ENCODE measurements around the gene CENPL. TPM values are rescaled to one million over a fixed set of nuclear protein-coding genes. Genes with fewer than 3 reads are reported as not detected.
A peak's percentile ranks its signal among the peaks of the same experiment; 100 is the strongest.

The CENPL gene
- total RNA-seq, 4 donors from 2014 or later, result 0.51 to 24.2 (median 4.7) TPM; not detected in 1

- DNase-seq, result no peak
- H3K36me3 ChIP-seq, result no peaks in the 10 kb centered on the region
- TF ChIP-seq POLR2A (IDR thresholded peaks at IDR 0.05) (no peak), CTCF (IDR thresholded peaks at IDR 0.05) (no peak)
- H3K27ac ChIP-seq, result peak overlapping the region; percentile 87 to 92
- intact Hi-C loops (cut with DNase I; ENCODE audit: low total_unique reads), result loop anchor here (5.0 kb wide), 1 partner anchor 156 kb away; the partner anchor contains the start of gene RC3H1
- H3K4me3 ChIP-seq, result peak overlapping the region; percentile 65 to 74
- no peaks in the 10 kb centered on the region for H3K9me3 ChIP-seq
- no peaks in the 10 kb centered on the region for H3K4me1 ChIP-seq
- H3K27me3 ChIP-seq, result no peaks in the 10 kb centered on the region
These were observed 41.9 kb upstream of the CENPL start for GRCh38 chr1:173866413-173867115.

GRCh38 chr1:173865468-173866164, 40.9 kb upstream of the CENPL start:
- no peaks in the 10 kb centered on the region for H3K27me3 ChIP-seq
- DNase-seq, result no peak
- no peak for TF ChIP-seq POLR2A (IDR thresholded peaks at IDR 0.05)
- no peak for TF ChIP-seq CTCF (IDR thresholded peaks at IDR 0.05)
- intact Hi-C loops (cut with DNase I; ENCODE audit: low total_unique reads), result loop anchor here (5.0 kb wide), 1 partner anchor 157 kb away; the partner anchor contains the start of gene RC3H1
- no peaks in the 10 kb centered on the region for H3K9me3 ChIP-seq
- H3K4me1 ChIP-seq, result no peaks in the 10 kb centered on the region
- H3K27ac ChIP-seq, result peak overlapping the region in 1 of 2 donors; percentile 87
- no peaks in the 10 kb centered on the region for H3K36me3 ChIP-seq
- no peak overlapping the region for H3K4me3 ChIP-seq

GRCh38 chr1:173864179-173864867, 39.6 kb upstream of the CENPL start:
- intact Hi-C loops (cut with DNase I; ENCODE audit: low total_unique reads), result no loop called here

GRCh38 chr1:173863224-173864161, 38.8 kb upstream of the CENPL start:
- no peak overlapping the region for H3K4me3 ChIP-seq
- no peak for DNase-seq
- no peaks in the 10 kb centered on the region for H3K4me1 ChIP-seq
- no peaks in the 10 kb centered on the region for H3K9me3 ChIP-seq
- no peak overlapping the region for H3K27ac ChIP-seq
- intact Hi-C loops (cut with DNase I; ENCODE audit: low total_unique reads), result no loop called here
- no peaks in the 10 kb centered on the region for H3K27me3 ChIP-seq
- H3K36me3 ChIP-seq, result no peaks in the 10 kb centered on the region
- TF ChIP-seq POLR2A (IDR thresholded peaks at IDR 0.05) (no peak), CTCF (IDR thresholded peaks at IDR 0.05) (no peak)

More at GRCh38 chr1:173864179-173864867, 39.6 kb upstream of the CENPL start:
- H3K27me3 ChIP-seq, result no peaks in the 10 kb centered on the region
- no peaks in the 10 kb centered on the region for H3K9me3 ChIP-seq
- no peak overlapping the region for H3K4me3 ChIP-seq
- no peak overlapping the region for H3K27ac ChIP-seq
- H3K4me1 ChIP-seq, result no peaks in the 10 kb centered on the region
- no peak for DNase-seq
- TF ChIP-seq POLR2A (IDR thresholded peaks at IDR 0.05) (no peak), CTCF (IDR thresholded peaks at IDR 0.05) (no peak)
- no peaks in the 10 kb centered on the region for H3K36me3 ChIP-seq
